BJ (cell line): ENCODE measurements around the gene EIF4G1. TPM values are rescaled to one million over a fixed set of nuclear protein-coding genes. Genes with fewer than 3 reads are reported as not detected.

Source experiments
- CTCF ChIA-PET: fragments of 350-600 bp; formaldehyde crosslinking; extraction: SDS; loops from one replicate; lab custom pipeline; 2021; ENCODE audit warnings: antibody characterized with exemption, inconsistent platforms; lab: Yijun Ruan, JAX
- POLR2A ChIA-PET: fragments of 300-600 bp; sonication (Branson Sonifier 250); formaldehyde crosslinking; extraction: SDS; loops from one replicate; lab custom pipeline; 2021; ENCODE audit warnings: antibody characterized with exemption; lab: Charles Lee
- DNase-seq: peaks from one replicate; pipeline ENCODE4 v3.0.0-alpha.2; 2011; ENCODE audit warnings: low read depth
- H3K27me3 ChIP-seq: 2 replicates; pipeline ENCODE4 v1.6.0; 2011; ENCODE audit warnings: low read length; ENCODE audit not compliant: control insufficient read depth, insufficient read depth
- H3K36me3 ChIP-seq: 2 replicates; pipeline ENCODE4 v1.5.1; 2011; ENCODE audit warnings: low read length; ENCODE audit not compliant: control insufficient read depth, insufficient read depth
- H3K4me3 ChIP-seq: 2 replicates; pipeline ENCODE4 v1.5.1; 2011; ENCODE audit warnings: low read depth, mild to moderate bottlenecking, control low read depth, low read length
- polyA plus RNA-seq: library from polyadenylated mRNA; depleted of rRNA; stranded (reverse); fragments of >200 nt; gene quantifications from 2 replicates; pipeline ENCODE4 v1.2.3, GENCODE V29; 2011
- TF ChIP-seq, protein P1 (sequence below): IDR thresholded peaks from 2 replicates; pipeline ENCODE4 v1.5.1; 2011; ENCODE audit warnings: low read depth, mild to moderate bottlenecking, control low read depth, inconsistent platforms, low read length, moderate library complexity; ENCODE audit not compliant: insufficient read depth

EIF4G1 gene
- polyA plus RNA-seq, 1 experiment = 370 TPM

DNA sequence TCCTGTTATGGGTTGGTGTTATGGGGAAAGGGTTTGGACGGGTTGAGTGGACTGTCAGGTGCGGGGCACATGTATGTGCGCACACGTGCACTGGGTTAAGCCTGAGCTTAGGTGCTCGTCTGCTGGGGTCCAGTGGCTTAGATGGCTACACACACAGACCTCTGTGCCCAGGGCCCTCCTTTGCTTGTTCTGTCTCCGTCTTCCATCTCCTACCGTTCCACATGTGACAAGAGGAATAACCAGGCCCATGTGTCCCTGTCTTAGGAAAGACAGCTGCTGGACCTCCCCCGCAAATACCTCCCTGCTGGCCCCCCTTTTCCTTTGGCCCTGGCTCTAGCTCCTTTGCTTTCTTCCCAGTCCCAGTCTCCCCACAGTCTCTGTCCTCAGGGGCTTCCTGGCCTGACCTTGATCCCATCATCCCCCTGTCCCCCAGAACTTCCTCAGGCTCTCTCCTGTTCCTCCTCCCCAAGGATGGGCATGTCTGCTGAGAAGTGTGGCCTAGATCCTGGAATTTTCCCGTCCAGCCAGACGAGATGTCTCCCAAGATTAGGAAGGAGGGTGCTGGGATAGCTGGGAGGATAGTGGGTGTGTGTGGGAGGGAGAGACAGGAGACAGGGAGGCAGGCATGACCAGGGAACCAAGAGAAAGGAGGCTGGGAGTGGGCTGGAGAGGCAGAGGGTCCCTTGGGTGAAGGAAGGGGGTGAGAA lies 64.4 kb downstream of the EIF4G1 start:
- H3K36me3 ChIP-seq = no peaks in the 10 kb centered on the region
- CTCF ChIA-PET = interaction anchor here (0.8 to 1.5 kb wide), 2 partner anchors 9 to 135 kb away, joined by 3 to 6 read pairs; no protein-coding TSS in a partner anchor

DNA sequence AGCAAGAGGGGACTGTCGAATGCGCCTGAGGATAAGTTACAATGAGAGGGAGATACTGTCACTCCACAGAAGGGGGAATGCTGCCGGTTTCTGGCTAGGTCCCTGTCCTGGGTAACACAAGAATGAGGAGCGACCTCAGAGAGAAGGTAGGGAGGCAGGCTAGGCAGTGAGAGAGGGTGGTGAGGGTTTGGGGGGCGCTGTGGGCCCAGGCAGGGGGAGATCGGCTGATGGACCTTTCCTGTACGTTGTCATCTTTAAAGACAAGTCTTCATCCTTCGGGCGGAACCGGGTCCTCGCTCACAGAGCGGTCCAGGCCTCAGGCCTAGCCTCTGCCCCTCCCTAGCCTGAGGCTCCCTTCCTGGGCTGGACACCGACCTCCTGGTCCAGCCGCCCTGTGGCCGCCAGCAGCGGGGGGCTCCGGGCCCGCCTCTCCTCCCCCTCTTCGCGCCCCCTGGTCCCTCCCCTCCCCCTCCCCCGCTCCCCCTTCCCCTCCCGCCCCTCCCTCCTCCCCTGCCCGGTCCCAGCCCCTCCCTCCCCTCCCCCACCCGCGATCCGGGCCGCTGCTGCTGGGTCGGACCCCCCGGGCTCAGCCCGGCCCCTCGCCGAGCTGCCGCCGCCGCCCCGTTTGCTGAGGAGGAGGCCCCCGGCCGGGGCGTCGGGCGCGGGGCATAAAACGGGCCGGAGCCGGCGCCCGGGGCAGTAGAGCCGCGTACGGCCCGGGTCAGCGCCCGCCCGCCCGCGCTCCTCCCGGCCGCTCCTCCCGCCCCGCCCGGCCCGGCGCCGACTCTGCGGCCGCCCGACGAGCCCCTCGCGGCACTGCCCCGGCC lies 65.2 kb downstream of the EIF4G1 start, which contains the start of gene CHRD:
Gene CHRD (plus strand): TSS at position 697 of the 827 bp plus-strand sequence. CDS start 265 bp downstream, outside the sequence.
- DNase-seq = no peak
- TF ChIP-seq, protein P1, sequence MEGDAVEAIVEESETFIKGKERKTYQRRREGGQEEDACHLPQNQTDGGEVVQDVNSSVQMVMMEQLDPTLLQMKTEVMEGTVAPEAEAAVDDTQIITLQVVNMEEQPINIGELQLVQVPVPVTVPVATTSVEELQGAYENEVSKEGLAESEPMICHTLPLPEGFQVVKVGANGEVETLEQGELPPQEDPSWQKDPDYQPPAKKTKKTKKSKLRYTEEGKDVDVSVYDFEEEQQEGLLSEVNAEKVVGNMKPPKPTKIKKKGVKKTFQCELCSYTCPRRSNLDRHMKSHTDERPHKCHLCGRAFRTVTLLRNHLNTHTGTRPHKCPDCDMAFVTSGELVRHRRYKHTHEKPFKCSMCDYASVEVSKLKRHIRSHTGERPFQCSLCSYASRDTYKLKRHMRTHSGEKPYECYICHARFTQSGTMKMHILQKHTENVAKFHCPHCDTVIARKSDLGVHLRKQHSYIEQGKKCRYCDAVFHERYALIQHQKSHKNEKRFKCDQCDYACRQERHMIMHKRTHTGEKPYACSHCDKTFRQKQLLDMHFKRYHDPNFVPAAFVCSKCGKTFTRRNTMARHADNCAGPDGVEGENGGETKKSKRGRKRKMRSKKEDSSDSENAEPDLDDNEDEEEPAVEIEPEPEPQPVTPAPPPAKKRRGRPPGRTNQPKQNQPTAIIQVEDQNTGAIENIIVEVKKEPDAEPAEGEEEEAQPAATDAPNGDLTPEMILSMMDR = no peak
- ChIA-PET POLR2A (interaction anchor here (1.0 kb wide), 1 partner anchor 20 kb away, joined by 6 read pairs; no protein-coding TSS in a partner anchor), CTCF (interaction anchor here (1.0 to 1.5 kb wide), 2 partner anchors 10 to 134 kb away, joined by 3 to 6 read pairs; no protein-coding TSS in a partner anchor)
- H3K4me3 ChIP-seq = peak within 1 kb of the TSS; percentile 32
- no peaks in the 10 kb centered on the region for H3K36me3 ChIP-seq
- H3K27me3 ChIP-seq = peaks cover 19% of the 10 kb centered on the region

More for the DNA sequence above, 64.4 kb downstream of the EIF4G1 start:
- POLR2A ChIA-PET = interaction anchor here (1.0 kb wide), 1 partner anchor 20 kb away, joined by 6 read pairs; no protein-coding TSS in a partner anchor
- DNase-seq = no peak
- H3K27me3 ChIP-seq = peaks cover 19% of the 10 kb centered on the region
- TF ChIP-seq, protein P1 = no peak
- H3K4me3 ChIP-seq = no peak overlapping the region

- ChIA-PET CTCF (interaction anchor here (1.0 kb wide), 1 partner anchor 11 kb away, joined by 3 read pairs; no protein-coding TSS in a partner anchor), POLR2A (interaction anchor here (1.3 kb wide), 1 partner anchor 8 kb away, joined by 3 read pairs; no protein-coding TSS in a partner anchor)
- no peak for DNase-seq
- H3K27me3 ChIP-seq = peaks cover 19% of the 10 kb centered on the region
- H3K36me3 ChIP-seq = no peaks in the 10 kb centered on the region
- TF ChIP-seq, protein P1 = no peak
- H3K4me3 ChIP-seq = peak overlapping the region; percentile 32
These were observed 65.8 kb downstream of the EIF4G1 start for GRCh38 chr3:184380185-184380626.

DNA sequence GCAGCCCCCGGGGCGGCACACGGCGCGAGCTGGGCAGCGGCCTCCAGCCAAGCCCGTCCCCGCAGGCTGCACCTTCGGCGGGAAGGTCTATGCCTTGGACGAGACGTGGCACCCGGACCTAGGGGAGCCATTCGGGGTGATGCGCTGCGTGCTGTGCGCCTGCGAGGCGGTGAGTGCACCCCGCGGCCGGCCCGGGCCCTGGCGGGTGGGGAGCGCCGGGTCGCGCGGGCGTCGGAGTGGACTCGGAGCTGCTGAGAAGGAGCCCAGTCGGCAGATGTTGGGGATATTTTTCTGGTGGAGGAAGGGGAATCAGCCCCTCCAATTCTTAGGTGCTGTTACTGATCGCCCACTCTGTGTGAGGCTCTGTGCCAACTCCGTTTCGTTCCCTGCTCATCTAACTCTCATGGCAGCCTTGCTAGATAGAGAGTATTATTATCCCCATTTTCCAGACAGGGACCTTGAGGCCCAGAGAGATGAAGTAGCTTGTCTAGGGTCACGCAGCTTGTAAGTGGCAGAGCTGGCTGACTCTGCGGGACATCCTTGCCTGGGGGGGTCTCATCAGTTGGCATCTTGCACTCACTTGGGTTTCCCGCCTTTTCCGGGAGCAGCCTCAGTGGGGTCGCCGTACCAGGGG lies 66.3 kb downstream of the EIF4G1 start:
- ChIA-PET POLR2A (interaction anchor here (1.3 kb wide), 1 partner anchor 9 kb away, joined by 3 read pairs; no protein-coding TSS in a partner anchor), CTCF (interaction anchor here (1.3 kb wide), 1 partner anchor 9 kb away, joined by 7 read pairs; no protein-coding TSS in a partner anchor)
- no peaks in the 10 kb centered on the region for H3K36me3 ChIP-seq
- no peak overlapping the region; the same call in 1 of the 2 replicates for H3K4me3 ChIP-seq
- H3K27me3 ChIP-seq = peaks cover 19% of the 10 kb centered on the region
- TF ChIP-seq, protein P1 = no peak
- no peak for DNase-seq
